HG03442 (cell line): ENCODE results near the gene BBS12.

Source experiments
- ATAC-seq: cut with Tn5 transposase; IDR thresholded peaks from one replicate; pipeline ENCODE4 v1.9.1; 2021; ENCODE audit warnings: mild to moderate bottlenecking, moderate library complexity; ENCODE audit not compliant: unreplicated experiment

Gene BBS12

DNA sequence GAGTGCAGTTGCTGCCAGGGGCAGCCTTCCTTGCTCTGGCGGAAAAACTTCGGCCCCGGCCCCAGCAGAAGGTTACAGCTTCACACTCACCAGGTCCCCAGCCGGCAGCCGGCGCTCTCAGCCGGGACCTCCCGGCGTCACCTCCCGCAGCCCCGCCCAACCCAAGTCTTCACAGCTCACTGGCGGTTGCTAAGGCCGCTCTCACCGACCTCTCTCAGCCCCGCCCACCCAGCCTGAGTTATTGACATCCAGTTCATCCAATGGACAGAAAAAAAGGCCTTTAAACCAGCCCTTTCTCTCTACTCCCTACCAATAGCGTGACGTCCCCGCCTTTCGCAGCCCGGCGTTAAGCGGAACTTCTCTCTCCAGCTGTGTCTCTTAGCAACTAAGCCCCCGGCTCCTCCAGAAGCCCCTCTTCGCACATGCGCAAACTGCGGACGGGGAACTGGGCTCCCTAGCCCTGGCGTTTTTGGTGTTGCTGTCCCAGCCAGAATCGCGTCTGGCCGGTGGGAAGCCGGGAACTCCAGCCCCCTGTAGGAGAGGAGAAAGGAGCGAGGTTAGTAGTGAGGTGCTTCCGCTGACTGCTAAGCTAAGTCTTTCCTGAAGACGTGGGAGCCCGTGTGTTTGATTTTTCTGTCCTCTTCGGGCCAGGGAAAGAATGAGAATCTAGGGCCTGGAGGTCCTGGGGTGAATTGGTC lies at the start of gene BBS12:
TSS of gene BBS12 (plus strand) at position 376 of the 698 bp plus-strand sequence. CDS start 9,189 bp downstream, outside the sequence.
- ATAC-seq: peak; percentile 100

DNA sequence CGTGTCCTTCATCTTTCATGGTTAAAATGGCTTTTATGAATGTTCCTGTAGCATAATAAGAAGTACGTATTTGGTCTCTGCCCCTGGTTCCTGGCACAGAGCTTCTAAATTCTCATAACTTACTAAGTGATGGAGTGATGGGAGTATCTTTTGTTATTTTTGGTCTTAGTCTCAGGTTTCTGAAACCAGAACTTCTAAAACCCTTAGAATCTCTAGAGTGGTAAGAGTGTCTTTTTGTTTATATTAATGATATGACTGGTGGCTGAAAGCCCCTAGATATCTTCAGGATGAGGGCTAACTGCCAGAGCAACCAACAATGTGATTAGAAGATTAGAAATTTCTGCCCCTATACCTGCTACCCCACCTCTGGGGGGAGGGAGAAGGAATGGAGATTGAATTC lies 45.8 kb upstream of the BBS12 start:
- ATAC-seq: no peak

DNA sequence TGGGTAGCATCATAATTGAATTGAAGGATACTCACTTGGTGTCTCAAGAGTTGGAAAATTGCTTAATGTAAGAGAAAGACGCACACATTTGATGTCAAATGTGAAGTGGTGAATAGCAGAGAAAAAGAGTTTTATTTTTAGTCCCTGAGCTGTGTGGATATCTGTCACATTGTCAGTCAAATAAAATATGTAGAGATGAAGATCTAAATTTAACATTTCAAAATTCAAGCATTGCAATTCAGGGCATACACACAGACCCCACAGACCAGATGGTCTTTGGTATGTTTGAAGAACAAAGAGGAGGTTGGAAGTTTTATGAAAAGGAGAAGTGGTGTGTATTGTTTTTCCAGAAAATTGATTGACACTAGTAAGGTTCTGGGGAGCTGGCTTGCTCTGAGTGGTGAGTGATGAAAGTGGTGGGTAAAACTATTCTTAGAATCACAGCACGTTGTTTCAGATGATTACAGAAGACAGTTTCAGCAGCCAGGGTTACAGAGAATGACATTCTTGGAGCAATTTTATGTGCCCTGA lies 44.9 kb upstream of the BBS12 start:
- no peak for ATAC-seq

GRCh38 chr4:122688529-122689140 lies 43.9 kb upstream of the BBS12 start:
- no peak for ATAC-seq

GRCh38 chr4:122689972-122690371 lies 42.5 kb upstream of the BBS12 start:
- ATAC-seq: peak; percentile 93

DNA sequence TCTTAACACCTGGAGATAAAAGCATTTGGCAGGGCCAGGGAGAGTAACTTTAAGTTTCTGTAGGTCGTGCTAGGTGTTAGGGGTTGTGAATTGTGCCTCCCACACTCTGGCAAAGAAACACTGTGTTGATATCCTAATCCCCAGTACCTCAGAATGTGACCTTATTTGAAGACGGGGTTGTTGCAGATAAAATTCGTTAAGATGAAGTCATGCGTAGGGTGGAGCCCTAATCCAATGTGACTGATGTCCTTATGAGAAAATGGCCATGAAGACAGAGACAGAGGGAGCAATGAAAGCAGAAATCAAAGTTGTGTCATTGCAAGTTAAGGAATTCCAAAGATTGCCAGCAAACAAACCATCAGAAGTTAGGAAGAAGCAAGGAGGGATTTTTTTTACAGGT lies 40.5 kb upstream of the BBS12 start:
- no peak for ATAC-seq

- ATAC-seq: no peak
Measured at GRCh38 chr4:122692641-122693520, 39.6 kb upstream of the BBS12 start.

- ATAC-seq: no peak
Measured at GRCh38 chr4:122695226-122695625, 37.3 kb upstream of the BBS12 start.

DNA sequence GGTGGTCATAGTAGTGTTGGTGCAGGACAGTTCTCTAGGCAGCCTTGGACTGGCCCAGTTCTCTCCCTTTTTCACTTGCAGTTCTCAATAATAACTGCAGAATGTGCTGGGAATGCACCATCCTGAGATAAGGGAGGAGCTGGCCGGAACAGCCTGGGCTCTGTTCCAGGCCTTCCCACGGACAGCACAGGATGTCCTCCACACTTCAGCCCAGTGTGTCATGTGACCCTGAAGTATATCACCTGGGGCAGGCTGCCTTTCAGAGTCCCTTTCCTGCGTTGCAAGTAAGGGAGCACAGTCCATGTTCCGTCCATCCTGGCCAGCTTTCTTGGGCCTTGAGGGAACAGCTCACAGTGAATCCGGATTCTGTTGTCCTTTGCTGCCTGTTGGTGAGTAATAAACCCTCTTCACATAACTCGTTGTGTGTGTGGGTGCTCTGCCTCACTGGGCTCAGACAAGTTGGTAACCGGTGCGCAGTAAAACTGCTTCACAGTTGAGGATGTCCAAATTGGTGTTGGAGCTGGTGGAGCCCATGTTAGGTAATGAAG lies 32.3 kb upstream of the BBS12 start:
- ATAC-seq: no peak

DNA sequence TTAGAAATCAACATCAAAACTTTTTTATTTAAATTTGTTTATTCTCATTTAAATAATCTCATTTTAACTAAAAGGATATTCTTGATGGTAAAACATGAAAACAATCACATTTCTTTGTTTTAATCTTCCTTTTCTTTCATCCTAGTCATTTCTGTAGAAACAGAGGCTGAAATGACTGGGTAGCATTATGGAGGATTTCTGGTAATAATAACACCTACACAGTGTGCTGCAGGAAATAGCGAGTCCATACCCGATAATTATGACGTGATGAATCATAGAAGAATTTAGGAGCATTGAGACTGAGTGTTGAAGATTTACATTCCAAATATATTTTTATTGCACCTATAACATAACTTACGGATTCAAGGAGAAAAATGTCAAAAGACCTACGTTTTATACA lies 31.4 kb upstream of the BBS12 start:
- ATAC-seq: peak; percentile 70

GRCh38 chr4:122701965-122702364 lies 30.5 kb upstream of the BBS12 start:
- no peak for ATAC-seq

DNA sequence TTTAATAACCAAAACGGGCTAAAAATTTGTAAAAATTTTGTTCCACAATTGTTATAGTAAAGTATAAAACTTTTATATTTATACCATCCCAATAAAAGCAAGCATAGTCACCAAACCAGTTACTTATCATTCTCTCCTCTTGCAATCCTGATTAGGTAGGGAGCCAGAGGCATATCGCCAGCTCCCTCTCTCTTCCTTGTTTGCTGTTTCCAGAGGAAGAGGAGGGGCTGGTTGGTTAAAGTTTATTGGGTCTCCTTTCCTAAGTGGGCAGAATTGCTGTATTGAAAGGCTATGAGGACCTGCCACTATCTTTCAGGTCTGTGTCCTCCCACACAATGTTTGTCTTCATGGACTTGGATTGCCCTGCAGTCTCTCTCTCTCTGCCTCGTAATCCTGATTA lies 29.6 kb upstream of the BBS12 start:
- no peak for ATAC-seq

DNA sequence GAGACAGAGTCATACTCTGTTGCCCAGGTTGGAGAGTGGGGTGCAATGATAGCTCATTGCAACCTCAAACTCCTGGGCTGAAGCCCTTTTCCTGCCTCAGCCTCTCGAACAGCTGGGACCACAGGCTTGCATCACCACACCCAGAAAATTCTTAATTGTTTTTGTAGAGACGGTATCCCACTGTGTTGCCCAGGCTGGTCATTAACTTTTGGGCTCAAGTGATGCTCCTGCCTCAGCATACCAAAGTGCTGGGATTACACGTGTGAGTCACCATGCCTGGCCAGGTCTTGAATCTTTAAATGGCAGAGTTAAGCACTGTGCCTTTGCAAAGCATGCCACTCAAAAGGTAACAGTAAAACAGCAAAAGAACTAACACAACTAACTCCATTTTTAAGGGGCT lies 28.6 kb upstream of the BBS12 start:
- no peak for ATAC-seq

GRCh38 chr4:122705009-122705408 lies 27.5 kb upstream of the BBS12 start:
- ATAC-seq: no peak

GRCh38 chr4:122705547-122706117 lies 26.9 kb upstream of the BBS12 start:
- ATAC-seq: no peak

- no peak for ATAC-seq
Measured at GRCh38 chr4:122706511-122706910, 26.0 kb upstream of the BBS12 start.

GRCh38 chr4:122707497-122707896 lies 25.0 kb upstream of the BBS12 start:
- no peak for ATAC-seq

GRCh38 chr4:122709236-122709635 lies 23.3 kb upstream of the BBS12 start:
- ATAC-seq: no peak

DNA sequence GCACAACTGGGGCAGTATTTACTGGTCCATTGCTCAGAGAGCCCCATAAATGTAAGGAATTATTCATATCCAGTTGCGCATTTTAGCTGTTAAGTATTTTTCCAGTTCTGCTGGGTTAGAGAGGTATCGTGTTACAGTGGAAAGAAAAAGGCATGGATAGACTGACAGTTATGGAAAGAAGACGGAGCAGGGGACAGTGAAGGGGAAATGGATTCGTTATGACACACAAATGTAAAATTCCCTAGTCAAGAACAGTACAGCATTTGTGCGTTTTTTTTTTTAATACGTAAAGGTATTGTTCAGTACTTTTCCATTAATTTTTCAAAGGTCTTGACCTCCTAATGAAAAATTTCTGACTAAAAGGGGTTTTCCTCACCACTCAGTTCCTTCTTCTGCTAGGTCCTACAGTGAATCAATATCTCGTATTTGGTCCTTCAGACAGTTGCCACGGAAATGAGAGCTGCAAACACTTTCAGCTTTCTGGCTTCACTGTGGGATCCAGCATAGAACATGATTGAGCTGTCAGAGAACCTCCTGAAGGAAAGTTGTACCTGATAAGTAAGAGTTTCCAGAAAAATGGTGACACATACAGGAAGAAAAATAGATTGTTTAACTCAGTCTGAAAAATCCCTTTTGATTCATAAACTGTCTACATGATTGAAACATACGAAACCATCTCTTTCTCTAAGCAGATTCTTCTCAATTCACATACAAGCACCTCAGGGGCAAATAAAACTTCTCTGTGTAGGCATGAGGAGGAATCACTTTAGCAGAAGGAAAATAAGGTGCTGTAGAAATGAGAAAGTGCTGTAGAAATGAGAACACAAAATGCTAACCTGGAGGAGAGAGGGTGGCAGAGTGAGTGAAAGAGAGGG lies 21.8 kb upstream of the BBS12 start:
- peak; percentile 82 for ATAC-seq

GRCh38 chr4:122711919-122712318 lies 20.6 kb upstream of the BBS12 start:
- no peak for ATAC-seq
